SW480 (cell line): Measurements from ENCODE around the gene FAHD1.

ENCODE experiments used
- DNase-seq: peaks from one replicate; pipeline ENCODE4 v3.0.0-alpha.2; 2016; ENCODE audit warnings: low spot score

FAHD1 gene

DNA sequence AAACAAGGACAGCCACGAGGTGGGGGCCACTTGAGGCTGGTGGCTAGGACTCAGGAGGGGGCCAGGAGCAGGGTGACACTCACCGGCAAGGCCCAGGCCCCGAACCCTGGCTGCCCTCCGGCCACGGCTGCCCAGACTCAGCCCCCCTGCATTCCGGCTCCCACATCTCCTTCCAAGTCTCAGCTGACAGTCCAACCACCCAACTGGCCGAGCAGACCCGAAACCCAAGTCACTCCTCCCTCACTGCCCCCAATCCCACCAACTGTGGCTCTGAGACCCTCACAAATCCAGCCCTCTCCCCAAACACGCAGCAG lies 9.8 kb upstream of the FAHD1 start:
- DNase-seq, result no peak

DNA sequence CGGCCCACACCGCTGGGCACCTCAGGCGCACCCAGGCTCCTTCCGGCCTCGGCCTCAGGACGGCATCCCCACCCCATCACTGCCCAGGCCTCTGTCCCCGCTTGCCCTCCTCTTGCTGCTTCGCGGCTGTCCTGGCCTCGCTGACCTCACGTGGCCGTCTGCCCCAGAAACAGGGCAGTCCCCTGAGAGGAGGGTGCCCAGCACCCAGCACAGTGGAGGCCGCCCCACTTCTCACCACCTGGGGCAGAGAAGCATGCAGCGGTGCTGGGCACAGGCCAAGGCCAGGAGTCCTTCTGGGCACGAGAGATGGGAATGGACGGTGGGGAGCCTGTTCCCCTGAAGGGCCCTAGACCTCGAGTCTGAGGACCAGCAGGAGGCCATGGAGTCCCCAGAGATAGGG lies 9.3 kb upstream of the FAHD1 start:
- no peak for DNase-seq

DNA sequence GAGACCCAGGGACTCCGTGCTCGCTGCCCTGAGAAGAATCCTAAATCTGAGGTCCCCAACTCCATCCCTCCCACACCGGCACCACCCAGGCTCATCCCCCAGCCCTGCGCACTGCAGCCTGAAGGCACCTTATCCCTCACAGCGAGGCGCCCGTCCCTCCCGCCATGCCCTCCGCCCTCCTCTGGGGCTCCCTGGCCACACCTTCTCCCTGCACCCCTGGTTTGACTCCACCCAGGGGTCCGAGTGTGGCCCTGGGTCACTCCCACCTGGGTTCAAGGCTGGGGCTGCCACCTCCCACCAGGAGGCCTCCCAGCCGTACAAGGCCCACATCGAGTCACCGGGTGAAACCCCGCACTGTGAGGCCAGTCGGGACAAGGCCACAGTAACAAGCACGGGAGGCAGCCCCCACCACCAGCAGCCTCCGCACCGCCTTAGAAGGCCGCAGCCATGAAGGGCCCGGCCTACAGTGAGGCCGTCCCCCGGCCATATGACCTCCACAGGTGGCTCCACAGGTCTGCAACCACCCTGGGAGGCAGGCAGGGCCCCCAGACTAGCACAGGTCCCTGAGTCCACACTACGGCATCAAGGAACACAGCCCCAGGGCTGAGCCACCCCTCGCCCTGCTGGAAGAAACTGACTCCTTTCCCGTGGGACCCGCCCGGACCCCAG lies 8.7 kb upstream of the FAHD1 start:
- no peak for DNase-seq

DNA sequence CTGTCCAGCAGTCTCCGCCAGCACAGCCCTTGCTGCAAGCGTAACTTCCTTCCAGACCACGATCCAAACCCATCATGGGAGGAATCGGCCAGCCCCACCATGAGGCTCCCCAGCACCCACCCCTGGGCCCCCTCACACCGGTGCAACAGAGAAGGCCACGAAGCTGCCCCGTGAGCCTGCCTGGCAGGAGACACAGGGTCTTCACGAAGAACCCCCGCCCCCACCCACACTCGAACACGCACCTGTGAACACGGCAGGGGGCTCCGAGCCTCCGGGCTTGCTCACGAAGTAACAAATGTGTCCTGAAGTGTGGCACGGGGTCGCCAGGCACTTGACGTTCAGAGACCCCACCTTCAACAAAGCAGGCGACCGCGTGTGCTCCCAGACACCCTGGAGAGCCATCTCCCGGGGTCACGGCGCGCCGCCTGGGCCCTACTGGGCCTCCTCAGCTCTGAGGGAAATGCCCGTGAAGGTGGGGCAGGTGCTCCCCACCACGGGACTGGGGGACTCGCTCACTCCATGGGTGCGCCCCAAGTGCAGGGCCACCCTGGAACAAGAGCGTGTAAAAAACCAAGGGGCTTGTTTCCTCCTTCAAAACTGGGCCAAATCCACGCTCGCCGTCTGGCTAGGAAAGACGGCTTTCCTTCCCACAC lies 8.0 kb upstream of the FAHD1 start:
- no peak for DNase-seq

DNA sequence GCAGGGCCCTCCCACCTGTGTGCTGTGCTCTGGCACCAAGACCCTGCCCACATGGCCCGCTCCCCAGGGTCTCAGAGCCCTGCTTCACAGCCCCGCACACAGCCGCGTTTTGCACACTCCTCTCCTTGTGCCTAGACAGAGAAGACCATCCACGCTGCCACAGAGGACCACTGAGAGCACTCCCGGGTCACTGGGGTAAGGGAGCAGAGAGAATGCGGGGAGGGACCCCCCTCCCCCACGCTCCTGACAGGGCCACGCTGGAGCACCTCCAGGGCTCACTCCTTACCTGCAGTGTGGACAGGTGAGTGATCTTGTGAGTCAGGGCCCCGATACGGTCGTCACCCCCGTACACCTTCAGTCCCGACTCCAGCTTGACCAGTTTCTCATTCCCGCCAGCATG lies 7.4 kb upstream of the FAHD1 start:
- DNase-seq, result no peak

DNA sequence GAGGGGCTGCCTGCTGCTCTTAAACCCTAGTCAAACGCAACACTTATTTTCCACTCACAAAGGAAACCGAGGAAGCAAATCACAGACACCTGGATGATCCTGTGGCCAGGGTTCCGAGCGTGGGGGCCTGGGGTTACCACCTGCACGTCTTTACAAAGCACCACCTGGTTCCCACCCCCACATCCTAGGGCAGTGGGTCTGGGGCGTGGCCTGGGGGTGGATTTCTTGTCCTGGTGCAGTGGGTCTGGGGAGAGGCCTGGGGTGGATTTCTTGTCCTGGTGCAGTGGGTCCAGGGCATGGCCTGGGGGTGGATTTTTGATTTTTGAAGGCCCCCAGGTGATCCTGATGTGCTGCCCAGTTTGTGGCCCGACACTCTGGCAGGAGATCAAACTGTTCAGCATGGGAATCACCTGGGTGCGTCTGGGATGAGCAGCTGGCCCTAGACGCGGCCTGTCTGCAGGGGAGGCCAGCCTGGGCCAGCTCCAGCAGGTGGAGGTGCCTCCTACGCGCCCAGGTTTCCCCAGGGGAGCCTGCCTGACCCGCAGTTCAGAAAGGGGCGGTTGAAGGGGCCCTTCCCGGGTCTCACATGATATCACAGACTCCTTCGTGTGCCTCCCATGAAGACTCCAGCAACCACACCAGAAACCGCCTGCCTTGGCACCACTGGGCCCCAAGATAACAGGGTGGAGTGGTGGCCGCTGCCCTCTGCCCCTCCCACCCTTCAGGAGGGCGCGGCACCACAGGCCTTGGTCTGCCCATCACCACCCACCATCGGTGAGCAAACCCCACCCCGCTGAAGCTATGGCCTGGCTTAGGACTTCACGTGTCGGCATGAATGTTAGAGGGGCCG lies 6.7 kb upstream of the FAHD1 start:
- no peak for DNase-seq

DNA sequence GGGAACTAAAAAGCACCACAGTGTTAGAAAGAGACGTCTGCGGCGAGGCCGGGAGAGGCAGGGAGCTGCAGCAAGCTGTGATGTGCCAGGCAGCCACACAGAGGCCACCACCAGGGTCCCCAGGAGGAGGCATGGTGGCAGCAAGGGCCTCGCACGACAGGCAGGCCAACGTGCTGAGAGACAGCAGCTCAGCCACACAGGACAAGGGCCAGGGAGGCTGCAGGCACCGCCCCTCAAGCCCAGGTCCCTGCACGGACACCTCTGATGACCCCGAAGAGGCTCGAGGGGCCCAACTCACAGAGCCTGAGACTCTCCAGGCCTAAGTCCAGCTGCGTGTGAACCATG lies 6.1 kb upstream of the FAHD1 start:
- no peak for DNase-seq

DNA sequence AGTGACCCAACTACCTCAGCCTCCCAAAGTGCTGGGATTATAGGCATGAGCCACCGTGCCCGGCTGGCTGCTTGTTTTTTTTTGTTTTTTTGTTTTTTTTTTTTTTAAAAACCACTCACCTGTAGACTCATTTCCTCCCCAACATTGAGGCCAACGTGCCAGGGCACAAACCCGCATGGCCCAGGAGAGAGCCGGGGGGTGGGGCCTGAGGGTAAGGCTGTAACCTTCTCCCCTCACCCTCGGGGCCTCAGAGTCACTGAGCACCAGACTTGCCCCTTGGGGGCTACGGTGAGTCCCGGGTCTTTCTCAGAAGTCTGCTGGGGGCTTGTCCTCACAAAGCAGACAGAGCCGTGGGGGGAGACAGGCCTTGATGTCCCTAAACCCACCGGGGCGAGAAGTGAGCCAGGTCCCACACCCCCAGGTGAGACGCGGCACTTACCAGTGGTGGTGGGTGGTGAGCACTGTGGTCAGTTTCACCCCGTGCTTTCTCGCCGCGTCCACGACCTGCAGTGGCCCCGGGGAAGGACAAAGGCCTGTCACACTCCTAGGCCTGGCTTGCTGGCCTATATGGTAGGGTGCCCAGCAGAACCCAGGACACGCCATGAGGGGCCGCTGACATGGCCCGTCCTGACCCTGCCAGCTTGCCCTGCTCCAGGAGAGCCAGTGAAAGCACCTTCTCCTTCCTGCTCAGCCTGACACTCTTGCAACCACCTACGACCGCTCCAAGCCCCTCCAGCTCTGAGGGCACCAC lies 5.0 kb upstream of the FAHD1 start:
- DNase-seq, result no peak

DNA sequence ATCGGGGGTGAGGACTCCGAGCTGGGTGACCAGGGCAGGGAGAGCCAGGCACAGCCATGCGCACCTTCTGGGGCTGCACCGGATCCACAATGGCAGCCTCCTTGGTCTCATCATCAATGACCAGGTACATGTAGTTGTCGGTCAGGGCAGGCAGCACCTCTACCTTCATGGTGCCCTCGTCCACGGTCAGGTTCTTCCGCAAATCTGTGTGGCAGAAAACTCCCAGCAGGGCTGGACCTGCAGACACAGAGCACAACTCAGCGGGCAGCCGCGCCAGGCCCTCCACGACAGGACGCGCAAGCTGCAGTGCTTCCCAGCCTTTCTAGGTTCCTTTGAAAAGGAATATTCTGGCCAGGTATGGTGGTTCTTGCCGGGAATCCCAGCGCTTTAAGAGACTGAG lies 4.2 kb upstream of the FAHD1 start:
- no peak for DNase-seq

DNA sequence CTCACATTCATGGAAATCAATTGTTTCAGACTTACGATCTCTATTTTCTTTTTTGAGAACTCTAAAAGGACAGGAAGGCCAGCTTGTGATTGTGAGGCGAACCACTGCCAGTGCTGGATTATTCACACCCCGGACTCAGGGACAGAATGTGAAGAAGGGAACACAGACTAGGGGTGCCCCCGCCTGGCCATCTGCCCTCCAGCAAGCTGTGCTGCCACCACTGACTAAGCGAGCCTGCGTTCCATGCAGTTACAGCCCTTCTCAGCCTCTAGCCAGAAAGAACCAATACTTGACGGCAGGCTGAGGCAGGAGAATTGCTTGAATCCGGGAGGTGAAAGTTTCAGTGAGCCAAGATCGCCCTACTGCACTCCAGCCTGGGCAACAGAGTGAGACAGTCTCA lies 3.2 kb upstream of the FAHD1 start:
- DNase-seq, result peak; percentile 39

DNA sequence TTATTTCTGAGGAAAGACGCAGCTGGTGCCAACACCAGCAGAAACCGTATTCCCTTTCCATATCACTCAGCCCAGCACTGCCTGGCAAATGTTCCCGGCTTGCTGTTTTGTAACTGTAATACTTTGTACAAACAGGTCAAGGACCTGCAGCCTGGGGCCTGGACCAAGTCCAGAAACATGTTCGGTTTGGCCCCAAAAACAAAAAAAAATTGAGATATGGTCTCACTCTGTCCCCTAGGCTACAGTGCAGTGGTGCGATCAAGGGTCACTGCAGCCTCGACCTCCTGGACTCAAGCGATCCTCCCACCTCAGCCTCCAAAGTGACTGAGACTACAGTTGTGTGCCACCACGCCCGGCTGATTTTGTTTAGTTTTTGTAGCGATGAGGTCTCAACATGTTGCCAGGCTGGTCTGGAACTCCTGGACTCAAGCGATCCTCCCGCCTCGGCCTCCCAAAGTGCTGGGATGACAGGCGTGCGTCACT lies 1.6 kb upstream of the FAHD1 start:
- no peak for DNase-seq

DNA sequence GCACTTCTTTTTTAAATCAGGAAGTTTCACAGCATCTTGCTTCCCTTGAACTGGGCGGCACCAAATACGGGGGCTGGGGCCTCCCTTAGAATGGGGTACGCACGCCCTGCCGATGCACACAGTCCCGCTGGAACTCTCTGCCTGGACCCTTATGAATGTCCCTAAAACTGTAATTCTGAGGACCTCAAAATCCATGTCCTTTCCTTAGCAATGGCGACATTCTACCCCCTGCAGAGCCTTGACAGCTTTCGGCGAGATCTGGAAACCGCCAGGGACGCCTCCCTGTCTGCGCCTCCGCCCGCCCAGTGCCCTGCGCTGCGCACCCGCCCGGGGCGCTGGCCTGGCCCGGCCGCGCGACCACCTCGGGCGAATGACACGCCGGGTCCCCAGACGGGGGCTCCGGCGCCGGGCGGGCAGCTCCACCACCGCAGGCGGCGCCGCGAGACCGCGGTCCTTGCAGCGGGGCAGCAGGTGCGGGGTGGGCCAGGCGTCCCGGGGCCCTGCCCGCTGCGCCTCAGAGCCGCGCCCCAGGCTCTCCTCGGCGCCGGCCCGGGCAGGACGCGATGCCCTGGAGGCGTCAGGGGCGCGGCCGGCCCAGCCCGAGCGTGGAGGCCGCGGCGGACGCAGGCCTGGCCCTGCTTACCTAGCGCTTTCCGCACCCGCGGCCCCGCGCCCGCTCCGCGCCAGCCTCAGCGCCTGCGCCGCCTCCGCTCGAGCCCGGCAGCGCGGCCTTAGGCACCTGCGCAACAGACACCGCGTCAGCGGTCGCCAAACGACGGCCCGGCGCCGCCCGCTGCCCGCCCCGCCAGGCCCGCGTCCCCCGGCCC lies 929 bp upstream of the FAHD1 start:
- DNase-seq, result peak; percentile 50

DNA sequence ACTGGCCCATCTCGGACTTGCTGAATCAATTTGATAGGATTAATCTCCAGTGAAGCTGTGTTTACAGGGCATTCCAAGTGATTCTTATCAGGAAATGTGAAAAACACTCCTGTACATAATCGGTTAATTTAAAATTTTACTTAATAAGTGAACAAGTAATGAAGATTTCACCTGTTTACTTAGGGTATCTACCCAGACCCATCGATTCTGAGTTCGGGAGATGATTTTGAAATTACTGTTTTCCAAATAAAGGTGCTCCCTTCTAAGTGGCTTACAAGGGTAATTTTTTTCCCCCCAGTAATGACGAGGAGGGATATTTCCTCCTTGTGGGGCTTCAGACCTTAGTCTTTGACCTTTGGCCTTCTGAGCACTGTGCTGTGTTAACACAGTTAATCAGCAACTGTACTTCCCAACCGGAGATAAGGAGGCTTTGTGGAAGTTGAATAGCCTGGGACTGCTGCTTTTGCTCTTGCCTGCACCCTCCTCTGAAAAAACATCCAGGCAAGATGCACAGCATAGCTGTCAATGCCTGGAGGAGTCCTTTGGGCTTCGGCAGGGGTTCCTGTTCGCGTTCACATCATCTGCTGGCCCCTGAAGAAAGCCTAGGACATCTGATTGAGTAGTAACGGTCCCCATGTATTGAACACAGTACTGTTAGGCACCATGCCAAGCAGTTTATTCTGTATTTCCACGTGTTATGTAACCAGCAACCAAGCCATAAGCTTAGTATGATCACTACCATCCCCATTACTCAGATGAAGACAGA lies 1.8 kb downstream of the FAHD1 start:
- DNase-seq, result no peak

DNA sequence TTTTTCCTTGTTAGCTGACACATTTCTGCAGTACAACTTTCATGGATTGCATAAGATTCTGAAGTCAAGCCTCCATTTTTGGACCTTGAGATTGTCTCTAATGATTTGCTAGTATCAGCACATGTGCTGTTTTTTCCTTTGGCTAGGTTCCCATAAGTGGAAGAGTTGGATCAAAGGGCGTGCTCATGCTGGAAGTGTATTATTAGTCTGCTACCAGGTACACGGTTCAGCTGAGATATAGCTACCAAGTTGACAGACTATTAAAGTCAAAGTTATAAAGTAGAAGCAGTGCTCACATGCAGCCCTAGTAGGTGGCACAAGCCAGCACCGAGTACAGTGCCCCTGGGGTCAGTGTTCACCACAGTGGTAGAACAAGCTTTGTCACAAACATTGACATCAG lies 3.2 kb downstream of the FAHD1 start:
- no peak for DNase-seq

DNA sequence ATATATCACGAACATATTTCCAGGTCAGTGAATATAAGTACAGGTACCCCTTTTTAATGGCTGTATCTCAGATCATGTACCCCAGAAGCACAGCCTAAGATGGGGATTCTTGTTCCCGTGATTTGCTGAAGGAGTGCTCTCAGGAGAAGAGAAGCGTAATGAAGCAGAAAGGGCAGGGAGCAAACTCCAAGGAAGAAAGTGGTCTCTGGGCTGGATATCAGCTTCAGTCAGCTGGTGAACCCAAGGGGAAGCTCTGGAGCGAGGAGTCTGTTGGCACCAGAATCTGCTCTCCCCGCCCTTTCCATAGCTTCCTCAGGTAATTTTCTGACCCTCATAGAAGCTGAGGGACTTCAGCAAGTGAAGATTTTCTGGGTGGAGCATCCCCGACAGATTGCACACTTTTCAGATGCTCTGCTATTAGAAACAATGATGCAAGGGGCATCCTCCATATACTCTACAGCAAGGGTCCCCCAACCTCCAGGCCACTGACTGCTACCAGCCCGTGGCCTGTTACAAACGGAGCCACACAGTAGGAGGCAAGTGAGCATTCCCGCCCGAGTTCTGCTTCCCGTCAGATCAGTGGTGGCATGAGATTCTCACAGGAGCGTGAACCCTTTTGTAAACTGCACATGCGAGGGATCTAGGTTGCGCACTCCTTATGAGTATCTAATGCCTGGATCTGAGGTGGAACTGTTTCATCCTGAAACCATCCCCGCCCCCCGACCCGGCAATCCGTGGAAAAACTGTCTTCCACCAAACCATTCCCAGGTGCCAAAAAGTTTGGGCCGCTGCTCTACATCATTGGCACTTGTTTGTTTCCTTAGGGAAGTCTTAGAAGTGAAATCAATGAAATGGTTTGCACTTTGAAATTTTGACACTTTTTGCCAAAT lies 4.4 kb downstream of the FAHD1 start:
- DNase-seq, result no peak

DNA sequence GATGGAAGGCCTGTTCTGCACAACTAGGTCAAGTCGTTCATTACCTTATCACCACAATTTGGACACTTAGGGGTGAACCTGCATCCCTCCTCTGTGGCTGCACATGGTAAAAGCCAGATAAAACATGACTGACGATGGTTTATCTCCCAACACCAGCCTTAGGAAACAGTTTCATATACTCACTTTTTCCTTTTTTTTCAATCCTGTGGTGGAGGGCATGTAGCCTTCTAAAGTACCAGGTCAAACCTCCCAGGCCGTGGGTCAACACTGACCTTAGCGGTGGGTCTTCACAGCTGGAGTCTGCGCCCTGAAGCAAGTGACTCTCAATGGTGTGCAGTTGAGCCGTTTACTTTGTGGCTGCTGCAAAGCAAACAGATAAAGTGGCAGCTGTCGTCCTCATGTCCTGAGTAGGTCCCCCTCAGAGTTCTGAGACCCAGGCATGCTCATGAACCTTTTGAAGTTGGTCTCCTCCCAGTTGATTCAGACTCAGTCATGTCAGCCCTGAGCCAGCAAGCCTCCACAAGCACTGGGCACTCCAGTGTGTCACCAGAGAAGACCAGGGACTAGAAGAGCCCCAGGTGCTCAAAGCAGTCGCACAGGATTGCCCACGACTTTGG lies 5.9 kb downstream of the FAHD1 start:
- no peak for DNase-seq

DNA sequence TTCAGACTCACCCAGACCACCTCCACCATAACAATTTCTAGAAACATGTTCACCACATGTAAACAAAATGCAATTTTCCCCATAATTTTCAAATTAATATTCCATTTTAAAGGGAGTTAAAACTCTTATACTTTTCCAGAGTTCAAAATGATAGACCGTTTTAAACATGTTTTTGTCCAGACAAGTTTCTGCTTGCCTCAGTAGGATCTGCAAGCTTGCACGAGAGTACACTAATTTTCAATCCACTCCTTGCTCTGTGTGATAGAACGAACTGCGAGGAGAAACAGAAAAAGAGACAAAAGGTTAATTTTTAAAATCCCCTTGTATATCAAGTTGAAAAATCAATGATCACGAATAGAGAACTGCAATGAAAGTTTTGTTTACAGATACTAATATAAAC lies 7.1 kb downstream of the FAHD1 start:
- no peak for DNase-seq

DNA sequence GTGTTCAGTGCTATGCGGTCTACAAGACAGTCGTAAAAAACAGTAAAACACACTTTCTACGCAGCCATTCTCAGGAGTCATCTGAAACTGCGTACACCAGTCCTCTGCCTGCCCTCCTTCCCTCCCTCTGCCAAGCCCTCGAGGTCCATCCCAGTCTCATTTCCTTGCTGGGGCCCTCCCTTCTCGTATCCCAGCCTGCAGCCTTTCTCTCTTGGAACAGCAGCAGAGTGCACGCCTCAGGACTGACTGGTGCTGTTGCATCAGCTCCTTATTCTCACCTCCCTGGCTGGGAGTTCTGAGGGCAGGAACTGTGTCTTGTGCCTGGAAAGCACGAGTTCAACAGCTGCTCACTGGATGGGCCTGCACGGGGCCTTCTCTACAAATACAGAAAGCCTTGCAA lies 12.5 kb downstream of the FAHD1 start:
- DNase-seq, result no peak

DNA sequence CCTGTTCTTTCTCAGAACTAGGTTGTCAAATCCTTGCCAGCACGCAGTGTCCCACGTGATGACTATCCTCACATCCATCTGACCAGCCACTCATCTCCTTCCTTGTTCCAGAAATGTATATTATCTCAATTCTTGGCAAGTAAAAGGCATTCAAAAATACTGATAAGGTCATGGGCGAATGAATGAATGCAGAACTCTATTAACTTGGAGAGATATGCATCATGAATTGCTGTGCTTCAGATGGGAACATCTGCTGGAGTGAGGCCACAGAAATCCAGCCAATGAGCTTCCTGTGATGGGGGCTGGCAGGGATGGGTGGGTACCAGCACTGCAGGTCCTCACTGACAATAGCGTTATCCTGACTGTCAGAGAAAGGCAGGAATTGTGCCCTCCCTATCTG lies 19.0 kb downstream of the FAHD1 start:
- DNase-seq, result no peak

DNA sequence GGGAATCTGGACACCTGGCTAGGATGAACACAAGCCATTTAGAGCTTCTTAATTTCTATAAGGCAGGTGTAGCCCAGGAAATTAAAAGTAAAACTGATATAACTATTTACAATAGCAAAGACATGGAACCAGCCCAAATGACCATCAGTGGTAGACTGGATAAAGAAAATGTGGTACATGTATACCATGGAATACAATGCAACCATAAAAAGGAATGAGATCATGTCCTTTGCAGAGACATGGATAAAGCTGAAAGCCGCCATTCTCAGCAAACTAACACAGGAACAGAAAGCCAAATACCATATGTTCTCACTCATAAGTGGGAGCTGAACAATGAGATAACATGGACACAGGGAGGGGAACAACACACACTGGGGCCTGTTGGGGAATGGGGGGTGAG lies 19.4 kb downstream of the FAHD1 start:
- DNase-seq, result no peak
